GM12878 (cell line): ENCODE data around the gene ZNF836. TPM values are rescaled to one million over a fixed set of nuclear protein-coding genes. Genes with fewer than 3 reads are reported as not detected.

Experiments
- ATAC-seq: fragments of 200-7000 bp; cut with Tn5 transposase; 3 replicates; pipeline ENCODE4 v1.9.1; 2020; ENCODE audit warnings: mild to moderate bottlenecking, moderate library complexity
- BruUV-seq: library from RNA; stranded (reverse); fragments of 400-500 nt; replicated peaks from 2 replicates; lab custom pipeline; 2021; lab: Mats Ljungman, UMichigan
- CTCF ChIA-PET: fragments of 300-600 bp; sonication (Branson Sonifier 250); formaldehyde crosslinking; extraction: SDS; loops from one replicate; lab custom pipeline; 2021; ENCODE audit warnings: inconsistent platforms; lab: Yijun Ruan, JAX
- POLR2A ChIA-PET: fragments of 350-600 bp; formaldehyde crosslinking; extraction: SDS; loops from one replicate; lab custom pipeline; 2021; ENCODE audit warnings: inconsistent platforms; lab: Charles Lee
- RAD21 ChIA-PET: fragments of 300-600 bp; sonication (Branson Sonifier 250); formaldehyde crosslinking; loops from one replicate; lab custom pipeline; 2023; ENCODE audit warnings: antibody characterized with exemption; ENCODE audit not compliant: unreplicated experiment; lab: Charles Lee
- SMC1A ChIA-PET: fragments of 300-600 bp; sonication (Branson Sonifier 250); formaldehyde crosslinking; loops from one replicate; lab custom pipeline; 2023; ENCODE audit not compliant: unreplicated experiment, uncharacterized antibody; lab: Charles Lee
- DNase-seq: peaks from one replicate; pipeline ENCODE4 v3.0.0-alpha.2; 2011; ENCODE audit warnings: low read depth, low spot score
- FAIRE-seq: peaks from 3 replicates; lab custom pipeline; 2011; peaks lifted over from hg19 to GRCh38; lab: Jason Lieb, UNC
- H2AFZ ChIP-seq: 2 replicates; pipeline ENCODE4 v1.6.0; 2011; ENCODE audit warnings: low read depth, low read length, control low read depth; ENCODE audit not compliant: control insufficient read depth
- H3K27ac ChIP-seq: 2 replicates; pipeline ENCODE4 v1.5.1; 2011; ENCODE audit warnings: control low read depth; ENCODE audit not compliant: control insufficient read depth, insufficient read depth
- H3K27me3 ChIP-seq, 2 experiments: replicated peaks in 1 of 2; 2 replicates each; pipeline versions ENCODE4 v1.6.0 to v1.6.1; 2011; ENCODE audit warnings: low read length in 1 of 2; ENCODE audit not compliant: control insufficient read depth in 2 of 2, insufficient read depth in 2 of 2
- H3K36me3 ChIP-seq, 2 experiments: 2 replicates each; pipeline ENCODE4 v1.5.1; 2011; ENCODE audit warnings: low read length in 1 of 2; ENCODE audit not compliant: control insufficient read depth in 2 of 2, insufficient read depth in 2 of 2
- H3K4me1 ChIP-seq: 2 replicates; pipeline ENCODE4 v1.6.1; 2011; ENCODE audit warnings: mild to moderate bottlenecking, low read length, moderate library complexity, mixed read lengths; ENCODE audit not compliant: control insufficient read depth, insufficient read depth
- H3K4me2 ChIP-seq: 2 replicates; pipeline ENCODE4 v1.6.0; 2011; ENCODE audit warnings: control low read depth; ENCODE audit not compliant: control insufficient read depth, insufficient read depth
- H3K4me3 ChIP-seq: fragments of 200-600 bp; sonication (generic); 2 replicates; pipeline ENCODE4 v1.5.1; 2016
- H3K79me2 ChIP-seq: 2 replicates; pipeline ENCODE4 v1.6.0; 2011; ENCODE audit warnings: low read length; ENCODE audit not compliant: control insufficient read depth, insufficient read depth
- H3K9ac ChIP-seq: 2 replicates; pipeline ENCODE4 v1.8.0; 2011; ENCODE audit warnings: low read length, control low read depth, mixed read lengths; ENCODE audit not compliant: control insufficient read depth, insufficient read depth
- H3K9me3 ChIP-seq: replicated peaks from 3 replicates; pipeline ENCODE4 v1.5.1; 2011; ENCODE audit warnings: mild to moderate bottlenecking, low read length; ENCODE audit not compliant: control insufficient read depth, insufficient read depth
- H4K20me1 ChIP-seq: 2 replicates; pipeline ENCODE4 v1.6.0; 2011; ENCODE audit not compliant: control insufficient read depth, insufficient read depth
- MXI1 ChIP-seq: fragments of 150-350 bp; IDR thresholded peaks from 2 replicates; pipeline ENCODE4 v1.6.1; 2011; ENCODE audit warnings: low read depth, mild to moderate bottlenecking, inconsistent platforms, low read length, improper control_type of control experiment
- RAD51 ChIP-seq: fragments of 450-650 bp; IDR thresholded peaks from 2 replicates; pipeline ENCODE4 v1.6.1; 2016; ENCODE audit warnings: moderate library complexity, mild to moderate bottlenecking, inconsistent platforms
- SREBF2 ChIP-seq: IDR thresholded peaks from 2 replicates; pipeline ENCODE4 v1.6.1; 2012; ENCODE audit warnings: mild to moderate bottlenecking, low read length
- SUPT20H ChIP-seq: IDR thresholded peaks from 2 replicates; pipeline ENCODE4 v1.6.1; 2011; ENCODE audit warnings: low read depth, mild to moderate bottlenecking, low read length, moderate library complexity, borderline replicate concordance; ENCODE audit not compliant: control insufficient read depth
- WGBS: methylation state at CpG from one replicate; pipeline ENCODE4 v1.1.6; 2016; ENCODE audit warnings: low lambda C conversion rate; ENCODE audit not compliant: insufficient replicate concordance, insufficient coverage; ENCODE audit errors: missing lambda C conversion rate; 5-methylcytosine and 5-hydroxymethylcytosine counted together
- in situ Hi-C: fragments of 300-500 bp; cut with MboI; formaldehyde crosslinking; loops from 9 replicates; pipeline ENCODE4 v1.14.3; 2018; ENCODE audit warnings: mixed read lengths
- intact Hi-C: fragments of 100-400 bp; cut with micrococcal nuclease; formaldehyde crosslinking; loops from one replicate; pipeline ENCODE4 v1.14.2; 2022; ENCODE audit not compliant: unreplicated experiment
- polyA plus RNA-seq, 11 experiments: library from polyadenylated mRNA; depleted of rRNA in 4 of 11; unstranded in 6 of 11; stranded (reverse) in 5 of 11; fragments of >200 nt; fragmentation: Nextera tagmentation in 4 of 11; fragmentation: Illumina TruSeq in 1 of 11; extraction: Ambion mirVana in 4 of 11; extraction: Trizol in 1 of 11; gene quantifications; 1 replicate in 1 of 11; 2 replicates in 10 of 11; pipeline versions ENCODE4 v1.2.1 to v1.2.3, GENCODE V29; 2011 to 2016; ENCODE audit warnings: inconsistent platforms in 2 of 11, missing spikeins in 2 of 11, low read depth in 1 of 11
- total RNA-seq, 4 experiments: library from RNA; depleted of rRNA in 3 of 4; stranded (reverse); fragments of >200 nt in 3 of 4; fragmentation: Illumina TruSeq in 1 of 4; extraction: Trizol in 1 of 4; gene quantifications; 2 replicates each; pipeline versions ENCODE4 v1.2.1 to v1.2.3, GENCODE V29; 2013 to 2021
- TF ChIP-seq, protein P1 (sequence below): IDR thresholded peaks from 2 replicates; pipeline ENCODE4 v1.6.1; 2012; ENCODE audit warnings: low read depth, low read length, improper control_type of control experiment

The ZNF836 gene
- total and polyA plus RNA-seq, 10 of the 15 experiments (the other 5 are each of a cell fraction or from before 2014, with no cell fraction given), result 4.5 to 9.2 (median 6.2) TPM

- ChIA-PET POLR2A (no interaction called here), RAD21 (interaction anchor here (2.1 to 3.0 kb wide), 2 partner anchors 51 to 99 kb away, joined by 5 to 8 read pairs; partner anchors contain the start of gene PPP2R1A), CTCF (interaction anchor here (0.7 to 4.2 kb wide), 6 partner anchors 27 to 205 kb away, joined by 3 to 52 read pairs (median 5); no protein-coding TSS in a partner anchor), SMC1A (interaction anchor here (0.7 to 2.8 kb wide), 4 partner anchors 31 to 99 kb away, joined by 3 to 21 read pairs (median 4); partner anchors contain the start of gene ZNF836)
- no peaks in the 10 kb centered on the region for H3K27me3 ChIP-seq
- ATAC-seq (peak; percentile 44), FAIRE-seq (no peak), DNase-seq (no peak)
- in situ Hi-C loops (no loop called here), intact Hi-C loops (loop anchor here (5.0 kb wide), 1 partner anchor 54 kb away; the partner anchor contains the start of gene PPP2R1A)
- no peak for TF ChIP-seq SUPT20H
- TF ChIP-seq, protein P1, sequence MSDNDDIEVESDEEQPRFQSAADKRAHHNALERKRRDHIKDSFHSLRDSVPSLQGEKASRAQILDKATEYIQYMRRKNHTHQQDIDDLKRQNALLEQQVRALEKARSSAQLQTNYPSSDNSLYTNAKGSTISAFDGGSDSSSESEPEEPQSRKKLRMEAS, result 0 out of 2 replicates have a peak, but pooled peaks have one; percentile 33
- TF ChIP-seq RAD51, result peak; percentile 52; the same call in 1 of the 2 replicates
- TF ChIP-seq MXI1, result 0 out of 2 replicates have a peak, but pooled peaks have one; percentile 35
- TF ChIP-seq SREBF2, result no peak
- H3K4me2 ChIP-seq, result peak overlapping the region; percentile 93
- peaks cover 21% of the 10 kb centered on the region; the same call in 2 of the 3 replicates for H3K9me3 ChIP-seq
- BruUV-seq, result no TSS peak
- peaks cover 5% of the 10 kb centered on the region for H3K4me1 ChIP-seq
- H3K27ac ChIP-seq, result peak overlapping the region; percentile 84
- peak overlapping the region; percentile 99 for H3K4me3 ChIP-seq
- H3K9ac ChIP-seq, result peak overlapping the region; percentile 96
- 13% methylated on average over 14 of the region's 14 CpGs for WGBS
- no peaks in the 10 kb centered on the region for H4K20me1 ChIP-seq
- peak overlapping the region; percentile 97 for H2AFZ ChIP-seq
- no peaks in the 10 kb centered on the region for H3K36me3 ChIP-seq
- peaks cover 9% of the 10 kb centered on the region for H3K79me2 ChIP-seq
These were observed 33.0 kb downstream of the ZNF836 start for GRCh38 chr19:52138278-52138982.
